K562 (cell line): ENCODE data around the gene P2RX3. TPM values are rescaled to one million over a fixed set of nuclear protein-coding genes. Genes with fewer than 3 reads are reported as not detected.

Source experiments
- CBFA2T2 ChIP-seq: fragments of 450-650 bp; conservative IDR thresholded peaks from 2 replicates; pipeline ENCODE4 v1.6.1; 2017; ENCODE audit warnings: mild to moderate bottlenecking
- CHD1 ChIP-seq: fragments of 200-600 bp; sonication (generic); IDR thresholded peaks from one replicate; pipeline ENCODE4 v1.6.1; 2012; ENCODE audit warnings: mild to moderate bottlenecking, moderate library complexity, low read length, inconsistent platforms
- COPS2 ChIP-seq: fragments of 450-650 bp; conservative IDR thresholded peaks from 2 replicates; pipeline ENCODE4 v1.6.1; 2016; ENCODE audit warnings: mild to moderate bottlenecking, moderate library complexity
- ETS2 ChIP-seq: IDR thresholded peaks from 2 replicates; pipeline ENCODE4 v1.6.1; 2016; ENCODE audit warnings: borderline replicate concordance, missing genetic modification characterization, mild to moderate bottlenecking, moderate library complexity, missing compliant biosample characterization; ENCODE audit not compliant: poor library complexity, severe bottlenecking
- FOXK1 ChIP-seq: sonication (generic); formaldehyde crosslinking; IDR thresholded peaks from 2 replicates; pipeline ENCODE4 v1.8.0; 2022; ENCODE audit warnings: missing genetic modification reagents, mild to moderate bottlenecking, borderline replicate concordance
- FOXP1 ChIP-seq: sonication (generic); formaldehyde crosslinking; IDR thresholded peaks from 2 replicates; pipeline ENCODE4 v1.8.0; 2022; ENCODE audit warnings: mild to moderate bottlenecking, missing genetic modification reagents
- GTF2F1 ChIP-seq: IDR thresholded peaks from 2 replicates; pipeline ENCODE4 v1.6.1; 2011; ENCODE audit warnings: low read depth, low read length, improper control_type of control experiment
- KLF13 ChIP-seq: fragments of 450-650 bp; IDR thresholded peaks from 2 replicates; pipeline ENCODE4 v1.6.1; 2016; ENCODE audit warnings: missing genetic modification characterization, low read depth, mild to moderate bottlenecking, missing compliant biosample characterization, moderate library complexity, borderline replicate concordance
- MAZ ChIP-seq, 2 experiments: fragments of 450-650 bp in 1 of 2; sonication (generic) in 1 of 2; formaldehyde crosslinking; IDR thresholded peaks in 1 of 2; conservative IDR thresholded peaks in 1 of 2; 2 replicates each; pipeline versions ENCODE4 v1.4.0 to v1.5.0; 2020; ENCODE audit warnings: mild to moderate bottlenecking in 1 of 2, missing genetic modification reagents in 1 of 2
- MECOM ChIP-seq: fragments of 250-450 bp; sonication (Bioruptor Pico); IDR thresholded peaks from 2 replicates; pipeline ENCODE4 v1.8.0; 2022; ENCODE audit warnings: inconsistent platforms
- NFE2 ChIP-seq: IDR thresholded peaks from 2 replicates; pipeline ENCODE4 v1.6.1; 2014; ENCODE audit warnings: antibody characterized with exemption, low read depth
- PTBP1 ChIP-seq: fragments of 200-400 bp; formaldehyde crosslinking; IDR thresholded peaks from 2 replicates; pipeline ENCODE4 v1.6.1; 2017; ENCODE audit warnings: low read depth, low read length
- SMARCE1 ChIP-seq: fragments of 450-650 bp; IDR thresholded peaks from 2 replicates; pipeline ENCODE4 v1.7.1; 2016; ENCODE audit warnings: mild to moderate bottlenecking
- SPI1 ChIP-seq: IDR thresholded peaks from 2 replicates; pipeline ENCODE4 v1.6.1; 2011; ENCODE audit warnings: low read depth, low read length, control low read depth, borderline replicate concordance
- ZFP1 ChIP-seq: fragments of 450-650 bp; formaldehyde crosslinking; IDR thresholded peaks from 2 replicates; pipeline ENCODE4 v1.4.0; 2020; ENCODE audit warnings: mild to moderate bottlenecking, mixed read lengths
- ZNF133 ChIP-seq: fragments of 250-450 bp; sonication (Bioruptor Pico); IDR thresholded peaks from 2 replicates; pipeline ENCODE4 v1.4.0; 2020; ENCODE audit warnings: mild to moderate bottlenecking
- ZNF239 ChIP-seq: fragments of 250-450 bp; sonication (Bioruptor Pico); IDR thresholded peaks from 2 replicates; pipeline ENCODE4 v1.4.0; 2020; ENCODE audit warnings: mild to moderate bottlenecking
- ZNF444 ChIP-seq: fragments of 250-450 bp; sonication (Bioruptor Pico); IDR thresholded peaks from 2 replicates; pipeline ENCODE4 v1.4.0; 2020; ENCODE audit warnings: mild to moderate bottlenecking, moderate library complexity
- ZNF583 ChIP-seq: fragments of 250-450 bp; sonication (Bioruptor Pico); IDR thresholded peaks from 2 replicates; pipeline ENCODE4 v1.4.0; 2020
- ZNF589 ChIP-seq: fragments of 200-800 bp; sonication (Bioruptor generic); IDR thresholded peaks from 2 replicates; pipeline ENCODE4 v1.6.1; 2016; ENCODE audit warnings: low read depth, missing genetic modification characterization, missing compliant biosample characterization
- polyA plus RNA-seq, 8 experiments: library from polyadenylated mRNA; depleted of rRNA in 4 of 8; stranded (reverse) in 5 of 8; unstranded in 3 of 8; fragments of >200 nt; fragmentation: Nextera tagmentation in 2 of 8; fragmentation: Illumina TruSeq in 1 of 8; extraction: Ambion mirVana in 2 of 8; extraction: Trizol in 1 of 8; gene quantifications; 2 replicates each; pipeline versions ENCODE4 v1.2.1 to v1.2.3, GENCODE V29; 2011 to 2014; ENCODE audit warnings: inconsistent platforms in 1 of 8, missing spikeins in 1 of 8
- total RNA-seq, 7 experiments: library from RNA; depleted of rRNA in 6 of 7; stranded (reverse); fragments of >200 nt in 6 of 7; fragmentation: Illumina TruSeq in 2 of 7; extraction: Trizol in 2 of 7; gene quantifications; 2 replicates each; pipeline versions ENCODE4 v1.2.1 to v1.2.3, GENCODE V29; 2011 to 2021; ENCODE audit warnings: low replicate concordance in 1 of 7
- TF ChIP-seq, protein P1 (sequence below), 3 experiments: IDR thresholded peaks in 2 of 3; conservative IDR thresholded peaks in 1 of 3; 2 replicates each; pipeline ENCODE4 v1.5.1; 2011 to 2012; ENCODE audit warnings: low read length in 3 of 3, mild to moderate bottlenecking in 3 of 3, control low read depth in 2 of 3, improper control_type of control experiment in 1 of 3, inconsistent platforms in 1 of 3, low read depth in 1 of 3, mixed read lengths in 1 of 3, moderate library complexity in 1 of 3; ENCODE audit not compliant: insufficient read depth in 2 of 3
- TF ChIP-seq, protein P2 (sequence below): fragments of 250-450 bp; sonication (Bioruptor Pico); IDR thresholded peaks from 2 replicates; pipeline ENCODE4 v1.8.0; 2022; ENCODE audit warnings: moderate library complexity, mild to moderate bottlenecking, inconsistent platforms
- TF ChIP-seq, protein P3 (sequence below): fragments of 450-650 bp; formaldehyde crosslinking; IDR thresholded peaks from 2 replicates; pipeline ENCODE4 v1.4.0; 2020; ENCODE audit warnings: mild to moderate bottlenecking
- TF ChIP-seq, protein P4 (sequence below): sonication (generic); formaldehyde crosslinking; IDR thresholded peaks from 2 replicates; pipeline ENCODE4 v1.8.0; 2023; ENCODE audit warnings: mild to moderate bottlenecking, missing genetic modification reagents

The P2RX3 gene
- total and polyA plus RNA-seq, 9 of the 15 experiments (the other 6 are each of a cell fraction or from before 2014, with no cell fraction given), result not detected

DNA sequence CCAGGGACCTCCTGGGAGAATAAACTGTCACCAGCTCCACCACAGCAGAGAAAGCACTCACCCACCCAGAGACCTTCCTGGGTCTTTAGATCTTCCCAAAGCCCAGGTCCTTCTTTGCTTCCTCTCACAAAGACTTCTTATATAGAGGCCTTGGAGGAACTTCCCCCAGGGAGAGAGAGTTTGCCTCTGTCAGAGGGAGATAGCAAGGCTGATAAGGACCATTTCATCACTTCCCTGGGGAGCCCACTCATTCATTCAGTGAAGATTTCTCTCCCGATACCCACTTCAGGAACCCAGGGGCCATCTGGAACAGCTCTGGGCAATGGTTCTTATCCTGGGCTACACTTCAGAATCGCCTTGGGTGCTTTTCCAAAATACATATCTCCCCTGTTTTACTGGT is 52.4 kb downstream of the P2RX3 start, which contains the start of gene PRG2 (continued):
- TF ChIP-seq, protein P1, sequence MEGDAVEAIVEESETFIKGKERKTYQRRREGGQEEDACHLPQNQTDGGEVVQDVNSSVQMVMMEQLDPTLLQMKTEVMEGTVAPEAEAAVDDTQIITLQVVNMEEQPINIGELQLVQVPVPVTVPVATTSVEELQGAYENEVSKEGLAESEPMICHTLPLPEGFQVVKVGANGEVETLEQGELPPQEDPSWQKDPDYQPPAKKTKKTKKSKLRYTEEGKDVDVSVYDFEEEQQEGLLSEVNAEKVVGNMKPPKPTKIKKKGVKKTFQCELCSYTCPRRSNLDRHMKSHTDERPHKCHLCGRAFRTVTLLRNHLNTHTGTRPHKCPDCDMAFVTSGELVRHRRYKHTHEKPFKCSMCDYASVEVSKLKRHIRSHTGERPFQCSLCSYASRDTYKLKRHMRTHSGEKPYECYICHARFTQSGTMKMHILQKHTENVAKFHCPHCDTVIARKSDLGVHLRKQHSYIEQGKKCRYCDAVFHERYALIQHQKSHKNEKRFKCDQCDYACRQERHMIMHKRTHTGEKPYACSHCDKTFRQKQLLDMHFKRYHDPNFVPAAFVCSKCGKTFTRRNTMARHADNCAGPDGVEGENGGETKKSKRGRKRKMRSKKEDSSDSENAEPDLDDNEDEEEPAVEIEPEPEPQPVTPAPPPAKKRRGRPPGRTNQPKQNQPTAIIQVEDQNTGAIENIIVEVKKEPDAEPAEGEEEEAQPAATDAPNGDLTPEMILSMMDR (IDR thresholded peaks at IDR 0.05 in 2 of 3, conservative IDR thresholded peaks at IDR 0.05 in 1 of 3; ENCODE audit: insufficient read depth in 2 of 3, low read depth in 1 of 3, low read length in 3 of 3), result no peak
- TF ChIP-seq MAZ (CRISPR knock-in tag; conservative IDR thresholded peaks at IDR 0.05 in 1 of 2, IDR thresholded peaks at IDR 0.05 in 1 of 2), result no peak
- TF ChIP-seq ZNF583 (CRISPR knock-in tag), result no peak
- no peak for TF ChIP-seq ZNF239 (CRISPR knock-in tag)
- TF ChIP-seq NFE2, result no peak
- TF ChIP-seq CHD1, result no peak
- TF ChIP-seq MECOM (CRISPR knock-in tag), result no peak
- TF ChIP-seq FOXP1 (CRISPR knock-in tag), result no peak
- TF ChIP-seq, protein P2, sequence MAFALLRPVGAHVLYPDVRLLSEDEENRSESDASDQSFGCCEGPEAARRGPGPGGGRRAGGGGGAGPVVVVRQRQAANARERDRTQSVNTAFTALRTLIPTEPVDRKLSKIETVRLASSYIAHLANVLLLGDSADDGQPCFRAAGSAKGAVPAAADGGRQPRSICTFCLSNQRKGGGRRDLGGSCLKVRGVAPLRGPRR (CRISPR knock-in tag), result no peak
- no peak for TF ChIP-seq PTBP1
- TF ChIP-seq SMARCE1, result 0 out of 2 replicates have a peak, but pooled peaks have one; percentile 13
- no peak for TF ChIP-seq GTF2F1
- no peak for TF ChIP-seq FOXK1 (CRISPR knock-in tag)
- no peak for TF ChIP-seq ZNF589 (CRISPR knock-in tag)
- TF ChIP-seq, protein P3, sequence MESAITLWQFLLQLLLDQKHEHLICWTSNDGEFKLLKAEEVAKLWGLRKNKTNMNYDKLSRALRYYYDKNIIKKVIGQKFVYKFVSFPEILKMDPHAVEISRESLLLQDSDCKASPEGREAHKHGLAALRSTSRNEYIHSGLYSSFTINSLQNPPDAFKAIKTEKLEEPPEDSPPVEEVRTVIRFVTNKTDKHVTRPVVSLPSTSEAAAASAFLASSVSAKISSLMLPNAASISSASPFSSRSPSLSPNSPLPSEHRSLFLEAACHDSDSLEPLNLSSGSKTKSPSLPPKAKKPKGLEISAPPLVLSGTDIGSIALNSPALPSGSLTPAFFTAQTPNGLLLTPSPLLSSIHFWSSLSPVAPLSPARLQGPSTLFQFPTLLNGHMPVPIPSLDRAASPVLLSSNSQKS (CRISPR knock-in tag), result no peak
- no peak for TF ChIP-seq KLF13 (tag)
- no peak for TF ChIP-seq ZFP1 (CRISPR knock-in tag)
- TF ChIP-seq, protein P4, sequence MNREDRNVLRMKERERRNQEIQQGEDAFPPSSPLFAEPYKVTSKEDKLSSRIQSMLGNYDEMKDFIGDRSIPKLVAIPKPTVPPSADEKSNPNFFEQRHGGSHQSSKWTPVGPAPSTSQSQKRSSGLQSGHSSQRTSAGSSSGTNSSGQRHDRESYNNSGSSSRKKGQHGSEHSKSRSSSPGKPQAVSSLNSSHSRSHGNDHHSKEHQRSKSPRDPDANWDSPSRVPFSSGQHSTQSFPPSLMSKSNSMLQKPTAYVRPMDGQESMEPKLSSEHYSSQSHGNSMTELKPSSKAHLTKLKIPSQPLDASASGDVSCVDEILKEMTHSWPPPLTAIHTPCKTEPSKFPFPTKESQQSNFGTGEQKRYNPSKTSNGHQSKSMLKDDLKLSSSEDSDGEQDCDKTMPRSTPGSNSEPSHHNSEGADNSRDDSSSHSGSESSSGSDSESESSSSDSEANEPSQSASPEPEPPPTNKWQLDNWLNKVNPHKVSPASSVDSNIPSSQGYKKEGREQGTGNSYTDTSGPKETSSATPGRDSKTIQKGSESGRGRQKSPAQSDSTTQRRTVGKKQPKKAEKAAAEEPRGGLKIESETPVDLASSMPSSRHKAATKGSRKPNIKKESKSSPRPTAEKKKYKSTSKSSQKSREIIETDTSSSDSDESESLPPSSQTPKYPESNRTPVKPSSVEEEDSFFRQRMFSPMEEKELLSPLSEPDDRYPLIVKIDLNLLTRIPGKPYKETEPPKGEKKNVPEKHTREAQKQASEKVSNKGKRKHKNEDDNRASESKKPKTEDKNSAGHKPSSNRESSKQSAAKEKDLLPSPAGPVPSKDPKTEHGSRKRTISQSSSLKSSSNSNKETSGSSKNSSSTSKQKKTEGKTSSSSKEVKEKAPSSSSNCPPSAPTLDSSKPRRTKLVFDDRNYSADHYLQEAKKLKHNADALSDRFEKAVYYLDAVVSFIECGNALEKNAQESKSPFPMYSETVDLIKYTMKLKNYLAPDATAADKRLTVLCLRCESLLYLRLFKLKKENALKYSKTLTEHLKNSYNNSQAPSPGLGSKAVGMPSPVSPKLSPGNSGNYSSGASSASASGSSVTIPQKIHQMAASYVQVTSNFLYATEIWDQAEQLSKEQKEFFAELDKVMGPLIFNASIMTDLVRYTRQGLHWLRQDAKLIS (CRISPR knock-in tag), result no peak
- TF ChIP-seq COPS2, result no peak
- no peak for TF ChIP-seq ETS2 (tag)
- no peak for TF ChIP-seq ZNF444 (CRISPR knock-in tag)
- TF ChIP-seq SPI1, result peak; percentile 25; the same call in 1 of the 2 replicates
- TF ChIP-seq ZNF133 (CRISPR knock-in tag), result no peak
- TF ChIP-seq CBFA2T2, result no peak
